Measurements from ENCODE around the gene PTPRM. TPM values are rescaled to one million over a fixed set of nuclear protein-coding genes. Genes with fewer than 3 reads are reported as not detected.

The PTPRM gene
- total RNA-seq, 4 donors from 2014 or later: 81.5 to 98.9 (median 86.8) TPM

GRCh38 chr18:7770908-7771307, 203.8 kb downstream of the PTPRM start:
- H3K36me3 ChIP-seq: no peaks in the 10 kb centered on the region
- H3K9me3 ChIP-seq: no peaks in the 10 kb centered on the region
- H3K27me3 ChIP-seq: no peaks in the 10 kb centered on the region
- H3K4me1 ChIP-seq: peaks cover 2 to 42% (median 3%) of the 10 kb centered on the region in 3 donors
- ATAC-seq: no peak
- WGBS, 2 donors (ENCODE audit: low coverage in 1 of 2): 45 to 48% methylated on average over 4 of the region's 4 CpGs
- no peak for TF ChIP-seq CTCF (IDR thresholded peaks at IDR 0.05)
- TF ChIP-seq POLR2AphosphoS5 (IDR thresholded peaks at IDR 0.05): no peak
- TF ChIP-seq EP300 (IDR thresholded peaks at IDR 0.05): no peak
- no peak for TF ChIP-seq POLR2A (IDR thresholded peaks at IDR 0.05)
- H3K4me3 ChIP-seq: no peak overlapping the region
- H3K27ac ChIP-seq: no peak overlapping the region

- TF ChIP-seq POLR2A (IDR thresholded peaks at IDR 0.05): no peak
- TF ChIP-seq POLR2AphosphoS5 (IDR thresholded peaks at IDR 0.05): no peak
- no peak for TF ChIP-seq EP300 (IDR thresholded peaks at IDR 0.05)
These were observed 205.4 kb downstream of the PTPRM start for GRCh38 chr18:7772510-7772888.

GRCh38 chr18:7772951-7773350, 205.8 kb downstream of the PTPRM start:
- Histone ChIP-seq H3K4me3 (no peak overlapping the region), H3K9me3 (no peaks in the 10 kb centered on the region), H3K4me1 (peaks cover 2 to 27% (median 3%) of the 10 kb centered on the region in 3 donors), H3K27ac (no peak overlapping the region), H3K27me3 (no peaks in the 10 kb centered on the region), H3K36me3 (no peaks in the 10 kb centered on the region)
- no peak for TF ChIP-seq POLR2AphosphoS5 (IDR thresholded peaks at IDR 0.05)
- TF ChIP-seq CTCF (IDR thresholded peaks at IDR 0.05): no peak
- 59 to 68% methylated on average over 2 of the region's 2 CpGs for WGBS, 2 donors (ENCODE audit: low coverage in 1 of 2)
- ATAC-seq: no peak

More at GRCh38 chr18:7772510-7772888, 205.4 kb downstream of the PTPRM start:
- H3K4me1 ChIP-seq: peaks cover 2 to 29% (median 3%) of the 10 kb centered on the region in 3 donors
- H3K36me3 ChIP-seq: no peaks in the 10 kb centered on the region
- no peaks in the 10 kb centered on the region for H3K27me3 ChIP-seq
- H3K4me3 ChIP-seq: no peak overlapping the region
- no peak for ATAC-seq
- H3K9me3 ChIP-seq: no peaks in the 10 kb centered on the region
- no peak overlapping the region for H3K27ac ChIP-seq

- Histone ChIP-seq H3K4me3 (no peak overlapping the region), H3K27me3 (no peaks in the 10 kb centered on the region), H3K4me1 (peaks cover 2 to 27% (median 3%) of the 10 kb centered on the region in 3 donors), H3K36me3 (no peaks in the 10 kb centered on the region), H3K9me3 (no peaks in the 10 kb centered on the region), H3K27ac (no peak overlapping the region)
- ATAC-seq: no peak
- 71 to 88% methylated on average over 4 of the region's 4 CpGs for WGBS, 2 donors (ENCODE audit: low coverage in 1 of 2)
- TF ChIP-seq POLR2A (IDR thresholded peaks at IDR 0.05) (no peak), POLR2AphosphoS5 (IDR thresholded peaks at IDR 0.05) (no peak), EP300 (IDR thresholded peaks at IDR 0.05) (no peak), CTCF (IDR thresholded peaks at IDR 0.05) (no peak)
These were observed 208.0 kb downstream of the PTPRM start for GRCh38 chr18:7775128-7775527.

GRCh38 chr18:7775843-7776242, 208.7 kb downstream of the PTPRM start:
- no peaks in the 10 kb centered on the region for H3K27me3 ChIP-seq
- H3K9me3 ChIP-seq: no peaks in the 10 kb centered on the region
- H3K27ac ChIP-seq: no peak overlapping the region
- WGBS, 2 donors (ENCODE audit: low coverage in 1 of 2): 79 to 87% methylated on average over 2 of the region's 2 CpGs
- TF ChIP-seq POLR2A (IDR thresholded peaks at IDR 0.05) (no peak), POLR2AphosphoS5 (IDR thresholded peaks at IDR 0.05) (no peak), EP300 (IDR thresholded peaks at IDR 0.05) (no peak), CTCF (IDR thresholded peaks at IDR 0.05) (no peak)
- ATAC-seq: no peak
- H3K4me1 ChIP-seq: peaks cover 2 to 23% (median 3%) of the 10 kb centered on the region in 3 donors
- no peaks in the 10 kb centered on the region for H3K36me3 ChIP-seq
- no peak overlapping the region for H3K4me3 ChIP-seq

All from gastroesophageal sphincter (tissue), 4 donors.